Uterus (tissue), 4 donors: ENCODE data around the gene PI4KA. TPM values are rescaled to one million over a fixed set of nuclear protein-coding genes. Genes with fewer than 3 reads are reported as not detected.

Source experiments
- DNase-seq, 2 donors: peaks; one replicate each; pipeline ENCODE4 v3.0.0-alpha.2; 2019 to 2020
- H3K27ac ChIP-seq, 2 donors: fragments of 200-600 bp; sonication (generic); 1 replicate in 1 of 2; 2 replicates in 1 of 2; pipeline ENCODE4 v1.5.1; 2016 to 2018
- H3K27me3 ChIP-seq, 2 donors: fragments of 200-600 bp; sonication (generic); one replicate each; pipeline ENCODE4 v1.5.1; 2018 to 2019; ENCODE audit warnings: control low read depth in 1 of 2
- H3K36me3 ChIP-seq, 2 donors: fragments of 200-600 bp; sonication (generic); one replicate each; pipeline ENCODE4 v1.5.1; 2019; ENCODE audit warnings: control low read depth in 1 of 2
- H3K4me1 ChIP-seq, 2 donors: fragments of 200-600 bp; sonication (generic); one replicate each; pipeline ENCODE4 v1.5.1; 2018 to 2019; ENCODE audit warnings: control low read depth in 1 of 2
- H3K4me3 ChIP-seq, 2 donors: fragments of 200-600 bp; sonication (generic); 1 replicate in 1 of 2; 2 replicates in 1 of 2; pipeline ENCODE4 v1.5.1; 2018 to 2019; ENCODE audit warnings: mild to moderate bottlenecking in 1 of 2
- H3K9me3 ChIP-seq, 2 donors: fragments of 200-600 bp; sonication (generic); one replicate each; pipeline ENCODE4 v1.5.1; 2019; ENCODE audit warnings: control low read depth in 1 of 2
- CTCF ChIP-seq, 4 experiments: fragments of 200-600 bp in 2 of 4; fragments of 450-650 bp in 2 of 4; sonication (generic) in 2 of 4; IDR thresholded peaks; one replicate each; pipeline ENCODE4 v1.5.1; 2016 to 2019; ENCODE audit warnings: antibody characterized with exemption in 4 of 4, mild to moderate bottlenecking in 2 of 4, moderate library complexity in 1 of 4
- POLR2A ChIP-seq, 2 donors: fragments of 450-650 bp; IDR thresholded peaks; one replicate each; pipeline ENCODE4 v1.6.1; 2016; ENCODE audit warnings: antibody characterized with exemption in 2 of 2, mild to moderate bottlenecking in 1 of 2, moderate library complexity in 1 of 2
- intact Hi-C: fragments of 100-400 bp; cut with DNase I; formaldehyde crosslinking; loops from one replicate; pipeline ENCODE4 v1.15.1; 2023; ENCODE audit warnings: low total_unique reads
- total RNA-seq, 4 donors: library from RNA; depleted of rRNA in 3 of 4; stranded (reverse); fragments of >200 nt in 3 of 4; gene quantifications; one replicate each; pipeline versions ENCODE4 v1.1.0 to v1.2.4, GENCODE V29; 2014 to 2023
- donor health status: DM: yes; HTN: yes; CAD: no.

PI4KA gene
- total RNA-seq, 4 donors from 2014 or later: 48.9 to 238 (median 108) TPM

- Histone ChIP-seq H3K36me3 (no peaks in the 10 kb centered on the region), H3K27ac (no peak overlapping the region), H3K27me3 (no peaks in the 10 kb centered on the region), H3K4me1 (no peaks in the 10 kb centered on the region), H3K9me3 (no peaks in the 10 kb centered on the region), H3K4me3 (no peak overlapping the region)
- no peak for DNase-seq
- intact Hi-C loops: no loop called here
- TF ChIP-seq POLR2A (IDR thresholded peaks at IDR 0.05) (no peak), CTCF (IDR thresholded peaks at IDR 0.05) (no peak)
These were observed 48.0 kb downstream of the PI4KA start for GRCh38 chr22:20810645-20811044.

- no peaks in the 10 kb centered on the region for H3K9me3 ChIP-seq
- no peaks in the 10 kb centered on the region for H3K36me3 ChIP-seq
- intact Hi-C loops: no loop called here
- H3K27ac ChIP-seq: no peak overlapping the region
- H3K4me1 ChIP-seq: no peaks in the 10 kb centered on the region
- no peak for TF ChIP-seq POLR2A (IDR thresholded peaks at IDR 0.05)
- TF ChIP-seq CTCF (IDR thresholded peaks at IDR 0.05): no peak
- DNase-seq: no peak
- H3K4me3 ChIP-seq: no peak overlapping the region
- no peaks in the 10 kb centered on the region for H3K27me3 ChIP-seq
These were observed 48.9 kb downstream of the PI4KA start for GRCh38 chr22:20809538-20810185.

GRCh38 chr22:20808844-20809243, 49.8 kb downstream of the PI4KA start:
- Histone ChIP-seq H3K4me1 (no peaks in the 10 kb centered on the region), H3K36me3 (no peaks in the 10 kb centered on the region), H3K9me3 (no peaks in the 10 kb centered on the region), H3K27ac (no peak overlapping the region), H3K4me3 (no peak overlapping the region), H3K27me3 (no peaks in the 10 kb centered on the region)
- TF ChIP-seq POLR2A (IDR thresholded peaks at IDR 0.05) (no peak), CTCF (IDR thresholded peaks at IDR 0.05) (no peak)
- DNase-seq: no peak
- intact Hi-C loops: no loop called here

GRCh38 chr22:20807315-20807752, 51.3 kb downstream of the PI4KA start:
- H3K4me1 ChIP-seq: no peaks in the 10 kb centered on the region
- H3K27ac ChIP-seq: no peak overlapping the region
- intact Hi-C loops: no loop called here
- H3K9me3 ChIP-seq: no peaks in the 10 kb centered on the region
- DNase-seq: no peak
- no peak overlapping the region for H3K4me3 ChIP-seq
- no peaks in the 10 kb centered on the region for H3K36me3 ChIP-seq
- H3K27me3 ChIP-seq: no peaks in the 10 kb centered on the region
- TF ChIP-seq POLR2A (IDR thresholded peaks at IDR 0.05): no peak
- no peak for TF ChIP-seq CTCF (IDR thresholded peaks at IDR 0.05)

- DNase-seq: no peak
- Histone ChIP-seq H3K9me3 (no peaks in the 10 kb centered on the region), H3K4me1 (no peaks in the 10 kb centered on the region), H3K4me3 (no peak overlapping the region), H3K27ac (no peak overlapping the region), H3K27me3 (no peaks in the 10 kb centered on the region), H3K36me3 (no peaks in the 10 kb centered on the region)
- TF ChIP-seq POLR2A (IDR thresholded peaks at IDR 0.05) (no peak), CTCF (IDR thresholded peaks at IDR 0.05) (no peak)
- intact Hi-C loops: no loop called here
These were observed 52.6 kb downstream of the PI4KA start for GRCh38 chr22:20805972-20806471.
